SK-N-SH treated with all-trans-retinoic acid at 6 μM for 48 hours (cell line): ENCODE data around the gene FAM20A.

ENCODE experiments used
- ATAC-seq: fragments of 200-7000 bp; cut with Tn5 transposase; 3 replicates; pipeline ENCODE4 v1.9.1; 2020; ENCODE audit warnings: mild to moderate bottlenecking, moderate library complexity
- ARNTL ChIP-seq: fragments of 450-650 bp; formaldehyde crosslinking; IDR thresholded peaks from 2 replicates; pipeline ENCODE4 v1.5.0; 2020; ENCODE audit warnings: low read depth, mild to moderate bottlenecking, moderate library complexity, borderline replicate concordance
- BACH2 ChIP-seq: fragments of 250-450 bp; sonication (Bioruptor Pico); IDR thresholded peaks from 2 replicates; pipeline ENCODE4 v1.9.0; 2021; ENCODE audit warnings: mild to moderate bottlenecking, borderline replicate concordance
- CREB5 ChIP-seq: fragments of 250-450 bp; sonication (Bioruptor Pico); IDR thresholded peaks from 2 replicates; pipeline ENCODE4 v1.5.1; 2020; ENCODE audit warnings: low read depth, mild to moderate bottlenecking, moderate library complexity
- CSDC2 ChIP-seq: fragments of 250-450 bp; sonication (Bioruptor Pico); IDR thresholded peaks from 2 replicates; pipeline ENCODE4 v1.5.0; 2020; ENCODE audit warnings: mild to moderate bottlenecking, moderate library complexity
- ESRRG ChIP-seq: fragments of 250-450 bp; sonication (Bioruptor Pico); IDR thresholded peaks from 2 replicates; pipeline ENCODE4 v1.6.1; 2021; ENCODE audit warnings: mild to moderate bottlenecking
- GLIS3 ChIP-seq: fragments of 250-450 bp; sonication (Bioruptor Pico); IDR thresholded peaks from 2 replicates; pipeline ENCODE4 v1.5.0; 2020; ENCODE audit warnings: mild to moderate bottlenecking, moderate library complexity
- ISL1 ChIP-seq: fragments of 250-450 bp; sonication (Bioruptor Pico); IDR thresholded peaks from 2 replicates; pipeline ENCODE4 v2.1.2; 2022; ENCODE audit warnings: mild to moderate bottlenecking, moderate library complexity
- OSR1 ChIP-seq: fragments of 250-450 bp; sonication (Bioruptor Pico); IDR thresholded peaks from 2 replicates; pipeline ENCODE4 v1.8.0; 2022; ENCODE audit warnings: moderate library complexity, mild to moderate bottlenecking, inconsistent platforms
- PPARA ChIP-seq: fragments of 250-450 bp; sonication (Bioruptor Pico); IDR thresholded peaks from 2 replicates; pipeline ENCODE4 v1.5.0; 2020; ENCODE audit warnings: mild to moderate bottlenecking, borderline replicate concordance
- RARB ChIP-seq: fragments of 250-450 bp; sonication (Bioruptor Pico); IDR thresholded peaks from 2 replicates; pipeline ENCODE4 v1.8.0; 2021; ENCODE audit warnings: mild to moderate bottlenecking, moderate library complexity
- TCF4 ChIP-seq: fragments of 250-450 bp; sonication (Bioruptor Pico); IDR thresholded peaks from 2 replicates; pipeline ENCODE4 v1.8.0; 2021; ENCODE audit warnings: mild to moderate bottlenecking, moderate library complexity, borderline replicate concordance
- TOX ChIP-seq: fragments of 250-450 bp; sonication (Bioruptor Pico); IDR thresholded peaks from 2 replicates; pipeline ENCODE4 v1.8.0; 2021; ENCODE audit warnings: mild to moderate bottlenecking, moderate library complexity, borderline replicate concordance
- TSHZ2 ChIP-seq: fragments of 250-450 bp; sonication (Bioruptor Pico); IDR thresholded peaks from 2 replicates; pipeline ENCODE4 v1.5.0; 2020; ENCODE audit warnings: mild to moderate bottlenecking, moderate library complexity
- ZC3H10 ChIP-seq: fragments of 250-450 bp; sonication (Bioruptor Pico); IDR thresholded peaks from 2 replicates; pipeline ENCODE4 v1.5.1; 2021; ENCODE audit warnings: mild to moderate bottlenecking, moderate library complexity
- ZFP3 ChIP-seq: fragments of 250-450 bp; sonication (Bioruptor Pico); IDR thresholded peaks from 2 replicates; pipeline ENCODE4 v1.5.0; 2020; ENCODE audit warnings: mild to moderate bottlenecking, moderate library complexity
- ZFP30 ChIP-seq: fragments of 450-650 bp; formaldehyde crosslinking; IDR thresholded peaks from 2 replicates; pipeline ENCODE4 v1.5.0; 2022; ENCODE audit warnings: mild to moderate bottlenecking, moderate library complexity
- ZNF565 ChIP-seq: fragments of 450-650 bp; formaldehyde crosslinking; conservative IDR thresholded peaks from 2 replicates; pipeline ENCODE4 v1.5.0; 2020; ENCODE audit warnings: low read depth, mild to moderate bottlenecking, moderate library complexity
- ZNF70 ChIP-seq: fragments of 450-650 bp; formaldehyde crosslinking; IDR thresholded peaks from 2 replicates; pipeline ENCODE4 v1.5.0; 2020; ENCODE audit warnings: mild to moderate bottlenecking, moderate library complexity
- ZNF8 ChIP-seq: fragments of 450-650 bp; formaldehyde crosslinking; IDR thresholded peaks from 2 replicates; pipeline ENCODE4 v1.5.0; 2020; ENCODE audit warnings: mild to moderate bottlenecking, moderate library complexity
- TF ChIP-seq, protein P1 (sequence below): fragments of 250-450 bp; sonication (Bioruptor Pico); IDR thresholded peaks from 2 replicates; pipeline ENCODE4 v1.5.1; 2021; ENCODE audit warnings: mild to moderate bottlenecking, moderate library complexity
- TF ChIP-seq, protein P2 (sequence below): fragments of 250-450 bp; sonication (Bioruptor Pico); IDR thresholded peaks from 2 replicates; pipeline ENCODE4 v1.8.0; 2021; ENCODE audit warnings: low read depth, mild to moderate bottlenecking, moderate library complexity, borderline replicate concordance

FAM20A gene

GRCh38 chr17:68578236-68578635 lies 22.9 kb downstream of the FAM20A start:
- ATAC-seq: no peak
- TF ChIP-seq, protein P1, sequence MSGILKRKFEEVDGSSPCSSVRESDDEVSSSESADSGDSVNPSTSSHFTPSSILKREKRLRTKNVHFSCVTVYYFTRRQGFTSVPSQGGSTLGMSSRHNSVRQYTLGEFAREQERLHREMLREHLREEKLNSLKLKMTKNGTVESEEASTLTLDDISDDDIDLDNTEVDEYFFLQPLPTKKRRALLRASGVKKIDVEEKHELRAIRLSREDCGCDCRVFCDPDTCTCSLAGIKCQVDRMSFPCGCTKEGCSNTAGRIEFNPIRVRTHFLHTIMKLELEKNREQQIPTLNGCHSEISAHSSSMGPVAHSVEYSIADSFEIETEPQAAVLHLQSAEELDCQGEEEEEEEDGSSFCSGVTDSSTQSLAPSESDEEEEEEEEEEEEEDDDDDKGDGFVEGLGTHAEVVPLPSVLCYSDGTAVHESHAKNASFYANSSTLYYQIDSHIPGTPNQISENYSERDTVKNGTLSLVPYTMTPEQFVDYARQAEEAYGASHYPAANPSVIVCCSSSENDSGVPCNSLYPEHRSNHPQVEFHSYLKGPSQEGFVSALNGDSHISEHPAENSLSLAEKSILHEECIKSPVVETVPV (CRISPR knock-in tag): no peak
- TF ChIP-seq ZNF70: no peak
- no peak for TF ChIP-seq RARB (CRISPR knock-in tag)
- no peak for TF ChIP-seq ZC3H10 (CRISPR knock-in tag)
- TF ChIP-seq ZFP3: no peak
- TF ChIP-seq, protein P2, sequence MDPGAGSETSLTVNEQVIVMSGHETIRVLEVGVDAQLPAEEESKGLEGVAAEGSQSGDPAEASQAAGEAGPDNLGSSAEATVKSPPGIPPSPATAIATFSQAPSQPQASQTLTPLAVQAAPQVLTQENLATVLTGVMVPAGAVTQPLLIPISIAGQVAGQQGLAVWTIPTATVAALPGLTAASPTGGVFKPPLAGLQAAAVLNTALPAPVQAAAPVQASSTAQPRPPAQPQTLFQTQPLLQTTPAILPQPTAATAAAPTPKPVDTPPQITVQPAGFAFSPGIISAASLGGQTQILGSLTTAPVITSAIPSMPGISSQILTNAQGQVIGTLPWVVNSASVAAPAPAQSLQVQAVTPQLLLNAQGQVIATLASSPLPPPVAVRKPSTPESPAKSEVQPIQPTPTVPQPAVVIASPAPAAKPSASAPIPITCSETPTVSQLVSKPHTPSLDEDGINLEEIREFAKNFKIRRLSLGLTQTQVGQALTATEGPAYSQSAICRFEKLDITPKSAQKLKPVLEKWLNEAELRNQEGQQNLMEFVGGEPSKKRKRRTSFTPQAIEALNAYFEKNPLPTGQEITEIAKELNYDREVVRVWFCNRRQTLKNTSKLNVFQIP (CRISPR knock-in tag): no peak
- no peak for TF ChIP-seq TOX (CRISPR knock-in tag)
- no peak for TF ChIP-seq GLIS3 (CRISPR knock-in tag)
- no peak for TF ChIP-seq ZNF8 (CRISPR knock-in tag)

- no peak for ATAC-seq
- TF ChIP-seq ZFP30 (CRISPR knock-in tag) (no peak), PPARA (CRISPR knock-in tag) (no peak), ZNF8 (CRISPR knock-in tag) (no peak), TCF4 (CRISPR knock-in tag) (no peak), TSHZ2 (CRISPR knock-in tag) (no peak), ZFP3 (no peak), ARNTL (CRISPR knock-in tag) (no peak), ZNF565 (CRISPR knock-in tag) (no peak), ZNF70 (no peak), RARB (CRISPR knock-in tag) (no peak), ISL1 (CRISPR knock-in tag) (no peak), CSDC2 (CRISPR knock-in tag) (no peak), CREB5 (CRISPR knock-in tag) (no peak), OSR1 (CRISPR knock-in tag) (no peak), ESRRG (CRISPR knock-in tag) (no peak)
These were observed 23.7 kb downstream of the FAM20A start for GRCh38 chr17:68577497-68577821.

DNA sequence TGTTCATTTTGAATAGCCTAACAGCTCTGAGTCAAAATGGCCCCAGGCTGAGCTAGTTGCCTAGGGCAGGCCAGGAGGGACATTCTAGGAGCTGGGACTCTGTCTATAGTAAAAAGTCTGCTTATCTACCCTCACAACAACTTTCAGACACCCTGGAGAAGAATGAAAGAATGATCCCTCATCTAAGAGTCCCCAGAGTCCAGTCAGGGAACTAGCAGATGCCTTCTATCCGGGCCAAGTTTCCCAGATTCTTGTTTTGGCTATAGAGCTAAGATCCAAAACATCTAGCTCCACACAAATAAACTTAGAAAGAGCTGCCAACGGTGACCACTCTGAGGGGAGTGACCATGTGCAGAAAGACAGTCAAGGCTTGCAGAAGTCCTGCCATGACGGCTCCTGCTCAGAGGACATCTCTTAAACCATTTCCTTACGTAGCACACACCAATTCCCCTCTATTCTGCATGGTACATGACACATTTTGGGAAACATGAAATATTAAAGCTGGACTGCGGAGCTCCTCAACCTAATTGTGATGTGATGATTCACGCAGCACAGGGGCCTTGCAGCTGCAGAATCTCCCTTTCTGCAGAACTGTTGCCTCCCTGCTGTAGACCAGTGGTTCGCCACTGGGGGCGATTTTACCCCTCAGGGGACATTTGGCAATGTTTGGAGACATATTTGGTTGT lies 24.2 kb downstream of the FAM20A start:
- no peak for ATAC-seq
- TF ChIP-seq CREB5 (CRISPR knock-in tag) (no peak), TOX (CRISPR knock-in tag) (no peak), ZFP3 (no peak), ZNF70 (no peak), TSHZ2 (CRISPR knock-in tag) (no peak), GLIS3 (CRISPR knock-in tag) (no peak), TCF4 (CRISPR knock-in tag) (no peak), ZNF8 (CRISPR knock-in tag) (no peak), BACH2 (no peak), CSDC2 (CRISPR knock-in tag) (no peak), ESRRG (CRISPR knock-in tag) (no peak), ZC3H10 (CRISPR knock-in tag) (no peak), ISL1 (CRISPR knock-in tag) (no peak), OSR1 (CRISPR knock-in tag) (no peak)
- TF ChIP-seq, protein P2 (CRISPR knock-in tag): no peak
- TF ChIP-seq, protein P1 (CRISPR knock-in tag): no peak
